GM18499 (cell line): ENCODE measurements around the gene CMTM2.
"Not testable (repeated sequence)": the region's sequence is repeated elsewhere in the genome, so short reads cannot be mapped to it uniquely, and the experiment has no call there.

ENCODE experiments used
- ATAC-seq: cut with Tn5 transposase; IDR thresholded peaks from one replicate; pipeline ENCODE4 v1.9.1; 2021; ENCODE audit warnings: moderate number of reproducible peaks; ENCODE audit not compliant: insufficient read depth, unreplicated experiment

CMTM2 gene

GRCh38 chr16:66622863-66623262, 43.6 kb downstream of the CMTM2 start:
- ATAC-seq = no peak

DNA sequence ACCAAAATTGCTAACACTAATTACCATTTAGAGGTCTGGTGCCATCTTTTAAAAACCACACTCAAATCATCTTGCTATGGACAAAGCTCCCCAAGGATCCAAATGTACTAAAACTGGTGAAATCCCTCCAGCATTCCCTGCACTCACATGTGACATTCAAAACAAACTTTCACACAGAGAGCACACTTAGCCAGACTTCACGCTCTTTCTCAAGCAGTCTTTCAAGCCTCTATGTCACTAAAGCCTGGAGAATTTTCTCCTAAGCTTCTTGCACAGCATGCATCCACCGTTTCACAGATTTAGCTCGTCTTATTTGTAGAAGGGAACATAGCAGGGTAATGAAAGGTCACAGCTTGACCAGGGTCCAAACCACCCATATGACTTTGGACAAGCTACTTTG, 44.5 kb downstream of the CMTM2 start:
- no peak for ATAC-seq

GRCh38 chr16:66627611-66628378, 48.5 kb downstream of the CMTM2 start:
- not testable (repeated sequence) for ATAC-seq

GRCh38 chr16:66629856-66630255, 50.6 kb downstream of the CMTM2 start:
- no peak for ATAC-seq

DNA sequence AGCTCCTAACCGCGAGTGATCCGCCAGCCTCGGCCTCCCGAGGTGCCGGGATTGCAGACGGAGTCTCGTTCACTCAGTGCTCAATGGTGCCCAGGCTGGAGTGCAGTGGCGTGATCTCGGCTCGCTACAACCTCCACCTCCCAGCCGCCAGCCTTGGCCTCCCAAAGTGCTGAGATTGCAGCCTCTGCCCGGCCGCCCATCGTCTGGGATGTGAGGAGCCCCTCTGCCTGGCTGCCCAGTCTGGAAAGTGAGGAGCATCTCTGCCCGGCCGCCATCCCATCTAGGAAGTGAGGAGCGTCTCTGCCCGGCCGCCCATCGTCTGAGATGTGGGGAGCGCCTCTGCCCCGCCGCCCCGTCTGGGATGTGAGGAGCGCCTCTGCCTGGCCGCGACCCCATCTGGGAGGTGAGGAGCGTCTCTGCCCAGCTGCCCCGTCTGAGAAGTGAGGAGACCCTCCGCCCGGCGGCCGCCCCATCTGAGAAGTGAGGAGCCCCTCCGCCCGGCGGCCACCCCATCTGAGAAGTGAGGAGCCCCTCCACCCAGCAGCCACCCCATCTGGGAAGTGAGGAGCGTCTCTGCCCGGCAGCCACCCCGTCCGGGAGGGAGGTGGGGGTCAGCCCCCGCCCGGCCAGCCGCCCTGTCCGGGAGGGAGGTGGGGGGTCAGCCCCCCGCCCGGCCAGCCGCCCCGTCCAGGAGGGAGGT, 51.4 kb downstream of the CMTM2 start:
- ATAC-seq = not testable (repeated sequence)

DNA sequence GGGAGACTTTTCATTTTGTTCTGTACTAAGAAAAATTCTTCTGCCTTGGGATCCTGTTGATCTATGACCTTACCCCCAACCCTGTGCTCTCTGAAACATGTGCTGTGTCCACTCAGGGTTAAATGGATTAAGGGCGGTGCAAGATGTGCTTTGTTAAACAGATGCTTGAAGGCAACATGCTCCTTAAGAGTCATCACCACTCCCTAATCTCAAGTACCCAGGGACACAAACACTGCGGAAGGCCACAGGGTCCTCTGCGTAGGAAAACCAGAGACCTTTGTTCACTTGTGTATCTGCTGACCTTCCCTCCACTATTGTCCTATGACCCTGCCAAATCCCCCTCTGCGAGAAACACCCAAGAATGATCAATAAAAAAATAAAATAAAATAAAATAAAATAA, 52.3 kb downstream of the CMTM2 start:
- not testable (repeated sequence) for ATAC-seq

DNA sequence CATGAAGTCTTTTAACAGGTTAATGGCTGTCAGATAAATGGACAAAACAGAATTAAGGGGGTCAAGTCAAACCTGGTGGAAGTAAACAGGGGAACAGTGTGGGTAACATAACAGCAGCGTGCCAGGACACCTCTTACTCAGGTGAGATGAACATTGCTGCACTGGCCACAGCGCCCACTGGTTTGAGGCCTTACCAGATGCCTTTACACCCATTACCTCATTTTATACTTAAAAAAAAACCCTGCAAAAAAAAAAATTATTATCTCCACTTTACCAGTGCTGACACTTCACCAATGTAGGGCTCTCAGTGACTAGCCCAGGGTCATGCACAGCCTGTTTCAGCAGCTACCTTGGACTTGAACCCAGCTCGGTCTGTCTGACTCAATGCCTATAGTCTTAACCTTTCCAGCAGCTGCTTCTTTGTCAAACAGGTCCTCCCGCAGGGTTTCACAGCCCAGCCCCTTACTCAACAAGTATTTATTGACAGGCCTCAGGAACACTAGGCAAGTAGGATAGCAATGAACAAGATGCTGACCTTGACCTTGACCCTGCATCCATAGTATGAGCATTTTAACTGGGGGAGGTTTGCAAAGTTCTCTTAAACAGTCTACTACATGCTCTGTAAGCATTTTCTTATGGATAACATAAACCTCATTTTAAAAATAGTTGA, 55.4 kb downstream of the CMTM2 start:
- no peak for ATAC-seq

GRCh38 chr16:66635406-66635805, 56.1 kb downstream of the CMTM2 start:
- ATAC-seq = no peak

DNA sequence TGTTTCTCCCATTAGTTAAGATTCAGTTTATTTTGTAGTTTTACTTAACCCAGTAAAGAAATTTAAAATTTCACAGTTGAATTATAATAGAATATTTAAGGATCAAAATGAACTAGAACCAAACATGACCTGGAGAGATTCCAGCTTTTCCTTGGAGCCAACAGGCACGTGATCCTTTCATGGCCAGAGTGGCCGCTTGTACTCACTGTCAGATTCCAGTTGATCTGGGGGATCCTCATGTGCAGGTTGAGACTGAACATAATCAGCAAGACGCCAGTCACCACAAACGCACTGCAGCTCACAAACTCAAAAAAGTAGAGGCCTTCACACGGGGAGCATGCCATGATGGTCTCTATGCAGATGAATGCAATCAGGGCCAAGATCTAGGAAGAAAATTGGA, 56.9 kb downstream of the CMTM2 start:
- ATAC-seq = no peak

DNA sequence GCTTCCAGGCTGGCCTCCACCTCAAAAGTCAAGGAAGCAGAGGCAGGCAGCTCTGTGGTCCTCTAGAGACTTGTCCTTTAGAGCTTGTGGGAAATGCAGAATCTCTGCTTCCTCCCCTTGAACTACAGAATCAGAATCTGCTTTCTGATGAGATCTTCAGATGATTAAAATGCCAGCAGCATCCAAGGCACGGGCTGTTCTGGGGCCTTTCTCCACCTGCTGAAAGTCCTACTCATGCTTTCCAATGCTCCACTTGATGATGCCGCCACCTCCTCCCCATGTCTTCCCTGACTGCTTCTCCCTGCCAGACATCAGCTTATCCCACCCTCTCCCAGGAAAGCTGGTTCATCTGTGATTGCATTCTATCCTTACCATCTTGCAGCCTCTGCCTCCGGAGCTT, 58.5 kb downstream of the CMTM2 start:
- no peak for ATAC-seq
